ENCODE results near the gene DENND1A.

DNA sequence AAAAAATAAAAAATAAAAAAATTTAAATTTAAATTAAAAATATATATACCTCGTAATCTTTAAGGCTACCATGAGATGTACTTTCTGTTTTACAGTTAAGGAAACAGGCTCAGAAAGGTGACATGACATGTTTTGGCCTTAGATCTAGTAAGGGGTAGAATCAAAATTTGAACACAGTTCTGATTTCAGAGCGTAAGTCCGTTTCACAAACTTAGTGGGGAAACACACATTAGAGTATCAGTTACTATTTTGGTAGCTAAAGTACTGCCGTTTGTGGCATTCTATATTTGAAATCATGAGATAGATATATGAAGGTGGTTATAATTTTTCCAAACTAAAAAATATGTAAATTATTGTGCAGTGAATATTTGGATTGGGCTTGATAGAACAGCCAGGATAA, 186.2 kb downstream of the DENND1A start:
- TF ChIP-seq CTCF (conservative IDR thresholded peaks at IDR 0.05; ENCODE audit: low read depth, low read length), result no peak
- no peak for TF ChIP-seq EZH2 (IDR thresholded peaks at IDR 0.05; ENCODE audit: low read length, unreplicated experiment)
- TF ChIP-seq EZH2phosphoT487 (IDR thresholded peaks at IDR 0.05; ENCODE audit: borderline replicate concordance, low read length), result no peak

All from PC-3 (cell line).